K562 (cell line): Measurements from ENCODE around the gene POPDC2. TPM values are rescaled to one million over a fixed set of nuclear protein-coding genes. Genes with fewer than 3 reads are reported as not detected.
A peak's percentile ranks its signal among the peaks of the same experiment; 100 is the strongest.

Experiments
- ATAC-seq: fragments of 200-7000 bp; cut with Tn5 transposase; 3 replicates; pipeline ENCODE4 v1.9.1; 2020; ENCODE audit warnings: moderate library complexity
- BruUV-seq: library from RNA; stranded (reverse); fragments of 400-500 nt; replicated peaks from 2 replicates; lab custom pipeline; 2021; lab: Mats Ljungman, UMichigan
- CTCF ChIA-PET: fragments of 300-600 bp; formaldehyde crosslinking; extraction: SDS; loops from one replicate; lab custom pipeline; 2021; ENCODE audit warnings: low intra/inter-chr PET ratio; lab: Yijun Ruan, JAX
- POLR2A ChIA-PET: fragments of 300-600, 350-650 bp; sonication (Branson Sonifier 250); formaldehyde crosslinking; extraction: SDS; loops from one replicate; lab custom pipeline; 2021; ENCODE audit warnings: antibody characterized with exemption, inconsistent platforms; lab: Yijun Ruan, JAX
- DNase-seq, 4 experiments: peaks; one replicate each; pipeline versions ENCODE4 v3.0.0 to v3.0.0-alpha.2; 2011 to 2018; ENCODE audit warnings: low spot score in 3 of 4, mixed read lengths in 3 of 4; ENCODE audit errors: extremely low read depth in 1 of 4
- FAIRE-seq: peaks from 2 replicates; lab custom pipeline; 2011; peaks lifted over from hg19 to GRCh38; lab: Jason Lieb, UNC
- H2AFZ ChIP-seq: 2 replicates; pipeline ENCODE4 v1.6.0; 2011; ENCODE audit warnings: low read depth, low read length, control low read depth, inconsistent platforms
- H3K27ac ChIP-seq: fragments of 200-600 bp; 3 replicates; pipeline ENCODE4 v1.8.0; 2011; ENCODE audit warnings: low read depth, mild to moderate bottlenecking, control low read depth, inconsistent platforms, low read length, moderate library complexity, mixed read lengths; ENCODE audit errors: extremely low read depth
- H3K27me3 ChIP-seq, 2 experiments: fragments of 300-600 bp in 1 of 2; 2 replicates in 1 of 2; 3 replicates in 1 of 2; pipeline versions ENCODE4 v1.6.0 to v1.8.0; 2011; ENCODE audit warnings: inconsistent platforms in 2 of 2, low read length in 2 of 2, mild to moderate bottlenecking in 1 of 2, mixed read lengths in 1 of 2, moderate library complexity in 1 of 2; ENCODE audit not compliant: control insufficient read depth in 2 of 2, insufficient read depth in 2 of 2
- H3K36me3 ChIP-seq: fragments of 300-600 bp; 3 replicates; pipeline ENCODE4 v1.8.0; 2011; ENCODE audit warnings: mild to moderate bottlenecking, low read length, inconsistent platforms; ENCODE audit not compliant: control insufficient read depth, insufficient read depth
- H3K4me1 ChIP-seq, 2 experiments: fragments of 200-600 bp in 1 of 2; replicated peaks in 1 of 2; 2 replicates in 1 of 2; 3 replicates in 1 of 2; pipeline versions ENCODE4 v1.5.1 to v1.8.0; 2011; ENCODE audit warnings: inconsistent platforms in 2 of 2, low read length in 2 of 2, mild to moderate bottlenecking in 1 of 2, mixed read lengths in 1 of 2, moderate library complexity in 1 of 2; ENCODE audit not compliant: control insufficient read depth in 2 of 2, insufficient read depth in 2 of 2
- H3K4me2 ChIP-seq: 2 replicates; pipeline ENCODE4 v1.6.1; 2011; ENCODE audit warnings: low read length, control low read depth, inconsistent platforms, mixed read lengths; ENCODE audit not compliant: insufficient read depth
- H3K4me3 ChIP-seq: fragments of 200-600 bp; sonication (generic), shearing (Covaris generic); 2 replicates; pipeline ENCODE4 v1.5.1; 2016; ENCODE audit warnings: control low read depth, inconsistent platforms
- H3K79me2 ChIP-seq: fragments of 200-600 bp; 3 replicates; pipeline ENCODE4 v1.8.0; 2011; ENCODE audit warnings: low read length, inconsistent platforms; ENCODE audit not compliant: control insufficient read depth, insufficient read depth
- H3K9ac ChIP-seq, 2 experiments: 2 replicates each; pipeline versions ENCODE4 v1.6.0 to v1.6.1; 2011; ENCODE audit warnings: low read depth in 2 of 2, low read length in 2 of 2, control low read depth in 1 of 2, inconsistent platforms in 1 of 2, mild to moderate bottlenecking in 1 of 2, mixed read lengths in 1 of 2; ENCODE audit not compliant: insufficient read depth in 1 of 2
- H3K9me1 ChIP-seq: one replicate; pipeline ENCODE4 v1.6.0; 2011; ENCODE audit warnings: inconsistent platforms, mild to moderate bottlenecking, low read length, moderate library complexity; ENCODE audit not compliant: control insufficient read depth, insufficient read depth
- H3K9me3 ChIP-seq: replicated peaks from 2 replicates; pipeline ENCODE4 v1.5.1; 2011; ENCODE audit warnings: low read depth, low read length, inconsistent platforms; ENCODE audit not compliant: control insufficient read depth, insufficient read depth
- H4K20me1 ChIP-seq: replicated peaks from 2 replicates; pipeline ENCODE4 v1.6.1; 2011; ENCODE audit warnings: low read length, inconsistent platforms, mixed read lengths; ENCODE audit not compliant: control insufficient read depth, insufficient read depth
- CTBP1 ChIP-seq: fragments of 450-650 bp; IDR thresholded peaks from 2 replicates; pipeline ENCODE4 v1.6.1; 2016; ENCODE audit warnings: borderline replicate concordance
- EHMT2 ChIP-seq: fragments of 450-650 bp; IDR thresholded peaks from 2 replicates; pipeline ENCODE4 v1.6.1; 2018; ENCODE audit warnings: antibody characterized with exemption
- FIP1L1 ChIP-seq: fragments of 200-400 bp; formaldehyde crosslinking; IDR thresholded peaks from 2 replicates; pipeline ENCODE4 v1.6.1; 2018; ENCODE audit warnings: mild to moderate bottlenecking, low read depth, low read length; ENCODE audit not compliant: poor library complexity, severe bottlenecking
- FOXA3 ChIP-seq, 2 experiments: fragments of 450-650 bp in 1 of 2; sonication (generic) in 1 of 2; formaldehyde crosslinking; IDR thresholded peaks in 1 of 2; conservative IDR thresholded peaks in 1 of 2; 2 replicates each; pipeline versions ENCODE4 v1.4.0 to v1.8.0; 2020 to 2022; ENCODE audit warnings: mild to moderate bottlenecking in 2 of 2, missing genetic modification reagents in 1 of 2
- GTF2E2 ChIP-seq: fragments of 200-800 bp; sonication (Bioruptor generic); IDR thresholded peaks from 2 replicates; pipeline ENCODE4 v1.6.1; 2016; ENCODE audit warnings: missing genetic modification characterization, missing compliant biosample characterization
- KAT8 ChIP-seq: fragments of 450-650 bp; IDR thresholded peaks from 2 replicates; pipeline ENCODE4 v1.6.1; 2016; ENCODE audit warnings: low read depth, mild to moderate bottlenecking
- NFE2 ChIP-seq: IDR thresholded peaks from 2 replicates; pipeline ENCODE4 v1.6.1; 2014; ENCODE audit warnings: antibody characterized with exemption, low read depth
- PHF8 ChIP-seq: fragments of 200-600 bp; sonication (generic); IDR thresholded peaks from 2 replicates; pipeline ENCODE4 v1.6.1; 2012; ENCODE audit warnings: mixed run types, mild to moderate bottlenecking, inconsistent platforms, low read length, moderate library complexity, borderline replicate concordance
- POLR2H ChIP-seq: IDR thresholded peaks from 2 replicates; pipeline ENCODE4 v1.6.1; 2016; ENCODE audit warnings: missing genetic modification characterization, low read depth, mild to moderate bottlenecking, control low read depth, missing compliant biosample characterization, moderate library complexity
- PPARD ChIP-seq: fragments of 250-450 bp; sonication (Bioruptor Pico); IDR thresholded peaks from 2 replicates; pipeline ENCODE4 v1.8.0; 2022; ENCODE audit warnings: inconsistent platforms, mild to moderate bottlenecking, moderate library complexity
- PTTG1 ChIP-seq: fragments of 450-650 bp; IDR thresholded peaks from 2 replicates; pipeline ENCODE4 v1.6.1; 2016; ENCODE audit warnings: low read depth, mild to moderate bottlenecking, missing genetic modification characterization, missing compliant biosample characterization
- RAD21 ChIP-seq, 2 experiments: fragments of 250-450 bp in 1 of 2; fragments of 450-650 bp in 1 of 2; sonication (Bioruptor Pico) in 1 of 2; formaldehyde crosslinking in 1 of 2; IDR thresholded peaks in 1 of 2; conservative IDR thresholded peaks in 1 of 2; 2 replicates each; pipeline versions ENCODE4 v1.4.0 to v1.8.0; 2020 to 2022; ENCODE audit warnings: mild to moderate bottlenecking in 2 of 2, moderate library complexity in 1 of 2
- RB1 ChIP-seq: fragments of 450-650 bp; IDR thresholded peaks from 2 replicates; pipeline ENCODE4 v1.6.1; 2017; ENCODE audit warnings: low read depth, mild to moderate bottlenecking
- SAFB ChIP-seq: fragments of 200-400 bp; formaldehyde crosslinking; IDR thresholded peaks from 2 replicates; pipeline ENCODE4 v1.6.1; 2017; ENCODE audit warnings: low read depth, low read length, borderline replicate concordance
- SETDB1 ChIP-seq: IDR thresholded peaks from one replicate; pipeline ENCODE4 v1.6.1; 2012; ENCODE audit warnings: low read length, control low read depth, inconsistent platforms
- SPI1 ChIP-seq: IDR thresholded peaks from 2 replicates; pipeline ENCODE4 v1.6.1; 2011; ENCODE audit warnings: low read depth, low read length, control low read depth, borderline replicate concordance
- ZMIZ1 ChIP-seq, 2 experiments: fragments of 150-350 bp in 1 of 2; IDR thresholded peaks; 2 replicates each; pipeline ENCODE4 v1.6.1; 2012 to 2016; ENCODE audit warnings: low read depth in 2 of 2, low read length in 2 of 2, mild to moderate bottlenecking in 1 of 2, moderate library complexity in 1 of 2
- ZNF77 ChIP-seq: fragments of 250-450 bp; sonication (Bioruptor Pico); IDR thresholded peaks from 2 replicates; pipeline ENCODE4 v1.5.0; 2020
- ZNF830 ChIP-seq: fragments of 250-450 bp; sonication (Bioruptor Pico); IDR thresholded peaks from 2 replicates; pipeline ENCODE4 v1.5.0; 2021; ENCODE audit warnings: mild to moderate bottlenecking
- WGBS: fragments of 100-300 bp; shearing (Covaris generic); methylation state at CpG from one replicate; pipeline ENCODE4 v1.1.6; 2016; ENCODE audit warnings: low coverage, mixed read lengths; ENCODE audit not compliant: insufficient coverage; ENCODE audit errors: missing lambda C conversion rate; 5-methylcytosine and 5-hydroxymethylcytosine counted together
- in situ Hi-C: fragments of 300-500 bp; cut with MboI; formaldehyde crosslinking; loops from 4 replicates; pipeline ENCODE4 v1.15.0; 2018; ENCODE audit warnings: inconsistent platforms, mixed read lengths
- intact Hi-C: fragments of 100-400 bp; cut with micrococcal nuclease; formaldehyde crosslinking; loops from 2 replicates; pipeline ENCODE4 v1.14.2; 2022
- polyA plus RNA-seq, 8 experiments: library from polyadenylated mRNA; depleted of rRNA in 4 of 8; stranded (reverse) in 5 of 8; unstranded in 3 of 8; fragments of >200 nt; fragmentation: Nextera tagmentation in 2 of 8; fragmentation: Illumina TruSeq in 1 of 8; extraction: Ambion mirVana in 2 of 8; extraction: Trizol in 1 of 8; gene quantifications; 2 replicates each; pipeline versions ENCODE4 v1.2.1 to v1.2.3, GENCODE V29; 2011 to 2014; ENCODE audit warnings: inconsistent platforms in 1 of 8, missing spikeins in 1 of 8
- total RNA-seq, 7 experiments: library from RNA; depleted of rRNA in 6 of 7; stranded (reverse); fragments of >200 nt in 6 of 7; fragmentation: Illumina TruSeq in 2 of 7; extraction: Trizol in 2 of 7; gene quantifications; 2 replicates each; pipeline versions ENCODE4 v1.2.1 to v1.2.3, GENCODE V29; 2011 to 2021; ENCODE audit warnings: low replicate concordance in 1 of 7

Gene POPDC2
- total and polyA plus RNA-seq, 9 of the 15 experiments (the other 6 are each of a cell fraction or from before 2014, with no cell fraction given), result 0.08 to 0.32 (median 0.13) TPM; not detected in 4

GRCh38 chr3:119664850-119665379, 4.5 kb upstream of the POPDC2 start (continued):
- TF ChIP-seq ZMIZ1 (IDR thresholded peaks at IDR 0.05; ENCODE audit: low read depth in 2 of 2, low read length in 2 of 2), result peak in 1 of 2 experiments; percentile 58; a peak in 1 of 4 replicates
- TF ChIP-seq POLR2H (tag), result peak; percentile 31; the same call in 1 of the 2 replicates
- TF ChIP-seq RB1, result no peak
- peak; percentile 37; the same call in 1 of the 2 replicates for TF ChIP-seq SPI1
- TF ChIP-seq EHMT2, result peak; percentile 26; the same call in 1 of the 2 replicates

- H3K27ac ChIP-seq, result peak overlapping the region; percentile 44; the same call in 1 of the 3 replicates
- DNase-seq (no peak), ATAC-seq (0 out of 3 replicates have a peak, but pooled peaks have one; percentile 42), FAIRE-seq (no peak)
- no peak overlapping the region for H3K4me3 ChIP-seq
- intact Hi-C loops (no loop called here), in situ Hi-C loops (no loop called here)
- H3K9me1 ChIP-seq, result no peaks in the 10 kb centered on the region
- no peaks in the 10 kb centered on the region for H3K79me2 ChIP-seq
- H3K36me3 ChIP-seq, result peaks cover 6% of the 10 kb centered on the region; the same call in 1 of the 3 replicates
- BruUV-seq, result no TSS peak
- H3K4me1 ChIP-seq, result peaks cover 0 to 11% of the 10 kb centered on the region in 2 experiments; a peak in 3 of 5 replicates
- no peaks in the 10 kb centered on the region for H3K9me3 ChIP-seq
- no peaks in the 10 kb centered on the region for H3K27me3 ChIP-seq
- POLR2A ChIA-PET, result interaction anchor here (0.7 kb wide), 1 partner anchor 11 kb away, joined by 3 read pairs; no protein-coding TSS in a partner anchor
- peak overlapping the region; percentile 87; the same call in 1 of the 2 replicates for H2AFZ ChIP-seq
- CTCF ChIA-PET, result no interaction called here
- WGBS, result 37% methylated on average over 4 of the region's 4 CpGs
- H4K20me1 ChIP-seq, result no peaks in the 10 kb centered on the region
- H3K4me2 ChIP-seq, result no peak overlapping the region
- H3K9ac ChIP-seq, result no peak overlapping the region
- no peak for TF ChIP-seq KAT8
- TF ChIP-seq CTBP1, result no peak
- TF ChIP-seq SAFB, result no peak
- 0 out of 2 replicates have a peak, but pooled peaks have one; percentile 23 for TF ChIP-seq PTTG1 (tag)
- no peak for TF ChIP-seq RAD21 (CRISPR knock-in tag; conservative IDR thresholded peaks at IDR 0.05 in 1 of 2, IDR thresholded peaks at IDR 0.05 in 1 of 2)
- no peak for TF ChIP-seq ZNF830 (CRISPR knock-in tag)
- TF ChIP-seq PHF8, result no peak
- no peak for TF ChIP-seq SETDB1
- TF ChIP-seq FOXA3 (CRISPR knock-in tag; conservative IDR thresholded peaks at IDR 0.05 in 1 of 2, IDR thresholded peaks at IDR 0.05 in 1 of 2), result 0 out of 4 replicates have a peak, but pooled peaks of 1 of the 2 experiments have one; percentile 6
- no peak for TF ChIP-seq ZNF77
- no peak for TF ChIP-seq NFE2
- no peak for TF ChIP-seq GTF2E2
- no peak for TF ChIP-seq FIP1L1
- no peak for TF ChIP-seq PPARD
Measured at GRCh38 chr3:119664370-119664769, 4.0 kb upstream of the POPDC2 start.
